HCT116 (cell line): Measurements from ENCODE around the gene EYA2.

Source experiments
- EGR1 ChIP-seq: IDR thresholded peaks from 2 replicates; pipeline ENCODE4 v1.6.1; 2012; ENCODE audit warnings: low read depth
- EZH2 ChIP-seq: fragments of 200-600 bp; sonication (generic); IDR thresholded peaks from 2 replicates; pipeline ENCODE4 v1.6.1; 2017; ENCODE audit warnings: antibody characterized with exemption, mixed run types
- EZH2phosphoT487 ChIP-seq: fragments of 200-600 bp; IDR thresholded peaks from 2 replicates; pipeline ENCODE4 v1.6.1; 2018; ENCODE audit warnings: antibody characterized with exemption, borderline replicate concordance
- POLR2A ChIP-seq: IDR thresholded peaks from 2 replicates; pipeline ENCODE4 v1.7.0; 2011; ENCODE audit warnings: borderline replicate concordance; ENCODE audit not compliant: insufficient read depth, insufficient read length; ENCODE audit errors: extremely low read depth
- REST ChIP-seq: IDR thresholded peaks from 2 replicates; pipeline ENCODE4 v1.6.1; 2012; ENCODE audit warnings: low read depth
- SIN3A ChIP-seq: IDR thresholded peaks from 2 replicates; pipeline ENCODE4 v1.6.1; 2012; ENCODE audit warnings: low read depth
- TF ChIP-seq, protein P1 (sequence below), 3 experiments: fragments of 200-600 bp in 1 of 3; sonication (generic) in 1 of 3; IDR thresholded peaks in 2 of 3; conservative IDR thresholded peaks in 1 of 3; 2 replicates each; pipeline ENCODE4 v1.5.1; 2012 to 2017; ENCODE audit warnings: low read depth in 2 of 3, low read length in 2 of 3, antibody characterized with exemption in 1 of 3, borderline replicate concordance in 1 of 3, control low read depth in 1 of 3, mild to moderate bottlenecking in 1 of 3, mixed read lengths in 1 of 3, mixed run types in 1 of 3, moderate library complexity in 1 of 3; ENCODE audit not compliant: insufficient read depth in 1 of 3
- TF ChIP-seq, protein P2 (sequence below): IDR thresholded peaks from 2 replicates; pipeline ENCODE4 v1.6.1; 2012

GRCh38 chr20:47030271-47030810 is 135.7 kb downstream of the EYA2 start:
- no peak for TF ChIP-seq REST
- TF ChIP-seq, protein P1, sequence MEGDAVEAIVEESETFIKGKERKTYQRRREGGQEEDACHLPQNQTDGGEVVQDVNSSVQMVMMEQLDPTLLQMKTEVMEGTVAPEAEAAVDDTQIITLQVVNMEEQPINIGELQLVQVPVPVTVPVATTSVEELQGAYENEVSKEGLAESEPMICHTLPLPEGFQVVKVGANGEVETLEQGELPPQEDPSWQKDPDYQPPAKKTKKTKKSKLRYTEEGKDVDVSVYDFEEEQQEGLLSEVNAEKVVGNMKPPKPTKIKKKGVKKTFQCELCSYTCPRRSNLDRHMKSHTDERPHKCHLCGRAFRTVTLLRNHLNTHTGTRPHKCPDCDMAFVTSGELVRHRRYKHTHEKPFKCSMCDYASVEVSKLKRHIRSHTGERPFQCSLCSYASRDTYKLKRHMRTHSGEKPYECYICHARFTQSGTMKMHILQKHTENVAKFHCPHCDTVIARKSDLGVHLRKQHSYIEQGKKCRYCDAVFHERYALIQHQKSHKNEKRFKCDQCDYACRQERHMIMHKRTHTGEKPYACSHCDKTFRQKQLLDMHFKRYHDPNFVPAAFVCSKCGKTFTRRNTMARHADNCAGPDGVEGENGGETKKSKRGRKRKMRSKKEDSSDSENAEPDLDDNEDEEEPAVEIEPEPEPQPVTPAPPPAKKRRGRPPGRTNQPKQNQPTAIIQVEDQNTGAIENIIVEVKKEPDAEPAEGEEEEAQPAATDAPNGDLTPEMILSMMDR (IDR thresholded peaks at IDR 0.05 in 2 of 3, conservative IDR thresholded peaks at IDR 0.05 in 1 of 3; ENCODE audit: borderline replicate concordance in 1 of 3, insufficient read depth in 1 of 3, low read depth in 2 of 3, low read length in 2 of 3): no peak
- TF ChIP-seq EZH2phosphoT487: no peak
- TF ChIP-seq, protein P2, sequence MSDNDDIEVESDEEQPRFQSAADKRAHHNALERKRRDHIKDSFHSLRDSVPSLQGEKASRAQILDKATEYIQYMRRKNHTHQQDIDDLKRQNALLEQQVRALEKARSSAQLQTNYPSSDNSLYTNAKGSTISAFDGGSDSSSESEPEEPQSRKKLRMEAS: no peak
- no peak for TF ChIP-seq POLR2A
- no peak for TF ChIP-seq SIN3A
- TF ChIP-seq EZH2: no peak
- no peak for TF ChIP-seq EGR1
